ENCODE measurements around the gene PEX10.

The PEX10 gene

DNA sequence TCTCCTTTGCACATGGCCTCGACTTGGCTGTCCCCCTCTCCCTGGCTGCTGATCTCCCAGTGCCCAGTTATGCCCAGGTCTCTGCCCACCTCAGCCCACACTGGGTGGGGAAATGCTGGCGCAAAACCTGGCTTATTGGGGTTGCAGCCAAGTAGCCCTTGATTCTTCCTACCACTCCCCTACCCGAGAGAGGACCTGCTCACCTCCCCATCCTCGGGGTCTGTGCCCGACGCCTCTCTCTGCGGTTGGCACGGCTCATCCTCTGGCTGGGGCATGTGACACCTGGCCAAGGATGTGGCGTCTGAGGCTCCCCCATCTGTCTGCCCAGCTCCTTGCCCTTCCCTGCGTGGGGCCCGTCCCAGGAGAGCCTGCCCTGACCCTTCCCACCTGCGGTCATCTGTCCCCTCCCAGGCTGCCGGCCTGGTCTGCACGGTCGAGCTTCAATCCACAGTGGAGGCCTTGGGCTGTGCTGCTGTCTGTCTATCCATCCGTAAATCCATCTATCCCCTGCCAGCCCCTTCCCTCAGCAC, 6.5 kb upstream of the PEX10 start:
- Histone ChIP-seq H3K9ac (ENCODE audit: low read length) (no peak overlapping the region), H3K36me3 (replicated peaks; ENCODE audit: insufficient read depth, low read length) (no peaks in the 10 kb centered on the region), H3K9me3 (replicated peaks; ENCODE audit: insufficient read depth, low read length) (no peaks in the 10 kb centered on the region), H3F3A (ENCODE audit: insufficient read depth, low read length) (peaks cover 4% of the 10 kb centered on the region; the same call in 1 of the 2 replicates), H2AFZ (ENCODE audit: low read length) (no peak overlapping the region), H3K9me2 (replicated peaks; ENCODE audit: insufficient read depth, low read length) (no peaks in the 10 kb centered on the region), H3K27ac (ENCODE audit: low read length) (no peak overlapping the region), H3K4me1 (ENCODE audit: low read length) (peaks cover 21% of the 10 kb centered on the region), H3K27me3 (replicated peaks; ENCODE audit: insufficient read depth, low read length) (peaks cover 70% of the 10 kb centered on the region), H3K4me3 (ENCODE audit: low read length) (no peak overlapping the region), H3K79me2 (ENCODE audit: low read length) (no peaks in the 10 kb centered on the region), H4K20me1 (ENCODE audit: insufficient read depth, low read length) (no peaks in the 10 kb centered on the region), H3K4me2 (ENCODE audit: low read depth, low read length) (no peak overlapping the region)
- DNase-seq, result no peak
- TF ChIP-seq CTCF (IDR thresholded peaks at IDR 0.05; ENCODE audit: low read length), result no peak
- TF ChIP-seq EZH2 (optimal IDR thresholded peaks at IDR 0.05; ENCODE audit: low read depth, low read length), result no peak
- TF ChIP-seq EZH2phosphoT487 (IDR thresholded peaks at IDR 0.05; ENCODE audit: low read length), result no peak

DNA sequence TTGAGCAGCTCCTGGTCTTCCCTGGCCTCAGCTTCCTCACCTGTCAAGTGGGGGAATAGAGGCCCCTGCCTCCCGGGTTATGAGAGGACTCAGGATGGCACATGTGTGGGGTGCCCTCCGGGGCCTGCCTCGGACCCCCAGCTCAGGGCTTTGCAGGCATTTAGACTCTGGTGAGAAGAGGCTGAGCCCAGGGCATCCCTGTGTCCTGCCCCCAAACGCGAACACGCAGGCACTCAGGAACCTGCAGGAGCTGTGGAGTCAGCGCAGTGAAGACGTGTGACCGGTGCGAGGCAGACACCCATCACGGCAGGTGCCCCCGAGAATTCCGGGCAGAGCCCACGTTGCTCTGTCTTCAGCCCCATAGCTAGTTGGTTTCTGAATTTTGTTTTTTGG, 5.5 kb upstream of the PEX10 start:
- Histone ChIP-seq H3K9me2 (replicated peaks; ENCODE audit: insufficient read depth, low read length) (no peaks in the 10 kb centered on the region), H3K4me1 (ENCODE audit: low read length) (peaks cover 25% of the 10 kb centered on the region), H3K9ac (ENCODE audit: low read length) (no peak overlapping the region)

GRCh38 chr1:2417083-2417832, 4.9 kb upstream of the PEX10 start:
- Histone ChIP-seq H3K9me3 (replicated peaks; ENCODE audit: insufficient read depth, low read length) (no peaks in the 10 kb centered on the region), H3K36me3 (replicated peaks; ENCODE audit: insufficient read depth, low read length) (no peaks in the 10 kb centered on the region), H3K9ac (ENCODE audit: low read length) (no peak overlapping the region), H3K27me3 (replicated peaks; ENCODE audit: insufficient read depth, low read length) (peaks cover 54% of the 10 kb centered on the region), H3K79me2 (ENCODE audit: low read length) (no peaks in the 10 kb centered on the region), H2AFZ (ENCODE audit: low read length) (no peak overlapping the region), H3K4me2 (ENCODE audit: low read depth, low read length) (no peak overlapping the region), H3K9me2 (replicated peaks; ENCODE audit: insufficient read depth, low read length) (no peaks in the 10 kb centered on the region), H3K4me1 (ENCODE audit: low read length) (peaks cover 25% of the 10 kb centered on the region), H4K20me1 (ENCODE audit: insufficient read depth, low read length) (no peaks in the 10 kb centered on the region), H3K4me3 (ENCODE audit: low read length) (no peak overlapping the region), H3F3A (ENCODE audit: insufficient read depth, low read length) (peaks cover 11% of the 10 kb centered on the region), H3K27ac (ENCODE audit: low read length) (no peak overlapping the region)
- DNase-seq, result no peak
- TF ChIP-seq CTCF (IDR thresholded peaks at IDR 0.05; ENCODE audit: low read length), result no peak
- no peak for TF ChIP-seq EZH2phosphoT487 (IDR thresholded peaks at IDR 0.05; ENCODE audit: low read length)
- no peak for TF ChIP-seq EZH2 (optimal IDR thresholded peaks at IDR 0.05; ENCODE audit: low read depth, low read length)

More for the DNA sequence above, 5.5 kb upstream of the PEX10 start:
- no peak overlapping the region for H3K4me2 ChIP-seq (ENCODE audit: low read depth, low read length)
- H3K79me2 ChIP-seq (ENCODE audit: low read length), result no peaks in the 10 kb centered on the region
- DNase-seq, result no peak
- no peaks in the 10 kb centered on the region for H4K20me1 ChIP-seq (ENCODE audit: insufficient read depth, low read length)
- H3K9me3 ChIP-seq (replicated peaks; ENCODE audit: insufficient read depth, low read length), result no peaks in the 10 kb centered on the region
- no peak overlapping the region for H2AFZ ChIP-seq (ENCODE audit: low read length)
- peaks cover 59% of the 10 kb centered on the region for H3K27me3 ChIP-seq (replicated peaks; ENCODE audit: insufficient read depth, low read length)
- H3K4me3 ChIP-seq (ENCODE audit: low read length), result no peak overlapping the region
- no peak for TF ChIP-seq EZH2 (optimal IDR thresholded peaks at IDR 0.05; ENCODE audit: low read depth, low read length)
- TF ChIP-seq EZH2phosphoT487 (IDR thresholded peaks at IDR 0.05; ENCODE audit: low read length), result no peak
- TF ChIP-seq CTCF (IDR thresholded peaks at IDR 0.05; ENCODE audit: low read length), result no peak
- peaks cover 11% of the 10 kb centered on the region for H3F3A ChIP-seq (ENCODE audit: insufficient read depth, low read length)
- H3K27ac ChIP-seq (ENCODE audit: low read length), result no peak overlapping the region
- no peaks in the 10 kb centered on the region for H3K36me3 ChIP-seq (replicated peaks; ENCODE audit: insufficient read depth, low read length)
